CD14-positive monocyte (primary cell): ENCODE results near the gene CHN1. TPM values are rescaled to one million over a fixed set of nuclear protein-coding genes. Genes with fewer than 3 reads are reported as not detected.

Experiments
- DNase-seq, 3 donors: peaks; one replicate each; pipeline ENCODE4 v3.0.0-alpha.2; 2011 to 2022
- H2AFZ ChIP-seq: 2 replicates; pipeline ENCODE4 v1.6.0; 2012; ENCODE audit warnings: mild to moderate bottlenecking, low read depth, low read length, inconsistent platforms; ENCODE audit not compliant: insufficient read depth, poor library complexity, severe bottlenecking
- H3K27ac ChIP-seq, 2 donors: 1 replicate in 1 of 2; 2 replicates in 1 of 2; pipeline ENCODE4 v1.5.1; 2012 to 2013; ENCODE audit warnings: low read length in 2 of 2, control low read depth in 1 of 2, inconsistent platforms in 1 of 2, low read depth in 1 of 2, mild to moderate bottlenecking in 1 of 2
- H3K27me3 ChIP-seq, 2 donors: one replicate each; pipeline versions ENCODE4 v1.6.0 to v1.6.1; 2011 to 2013; ENCODE audit warnings: low read length in 2 of 2; ENCODE audit not compliant: control insufficient read depth in 2 of 2, insufficient read depth in 2 of 2
- H3K36me3 ChIP-seq, 2 donors: replicated peaks in 1 of 2; 1 replicate in 1 of 2; 2 replicates in 1 of 2; pipeline versions ENCODE4 v1.5.1 to v1.6.1; 2012 to 2013; ENCODE audit warnings: low read length in 2 of 2, control low read depth in 1 of 2, inconsistent platforms in 1 of 2, mild to moderate bottlenecking in 1 of 2; ENCODE audit not compliant: insufficient read depth in 2 of 2, control insufficient read depth in 1 of 2
- H3K4me1 ChIP-seq, 2 donors: 1 replicate in 1 of 2; 2 replicates in 1 of 2; pipeline versions ENCODE4 v1.5.1 to v1.6.1; 2012 to 2013; ENCODE audit warnings: low read length in 2 of 2, control low read depth in 1 of 2, inconsistent platforms in 1 of 2, mild to moderate bottlenecking in 1 of 2, moderate library complexity in 1 of 2; ENCODE audit not compliant: insufficient read depth in 2 of 2, control insufficient read depth in 1 of 2
- H3K4me2 ChIP-seq: replicated peaks from 2 replicates; pipeline ENCODE3; 2012; ENCODE audit warnings: low read length, moderate library complexity, mild to moderate bottlenecking; ENCODE audit not compliant: poor library complexity, severe bottlenecking; ENCODE audit errors: extremely low read depth
- H3K4me3 ChIP-seq, 3 experiments: fragments of 200-600 bp in 1 of 3; sonication (generic) in 1 of 3; replicated peaks in 1 of 3; 1 replicate in 2 of 3; 2 replicates in 1 of 3; pipeline ENCODE4 v1.5.1; 2011 to 2013; ENCODE audit warnings: low read length in 3 of 3, mild to moderate bottlenecking in 3 of 3, control low read depth in 2 of 3, low read depth in 2 of 3, inconsistent platforms in 1 of 3, moderate library complexity in 1 of 3
- H3K79me2 ChIP-seq: 2 replicates; pipeline ENCODE4 v1.6.0; 2012; ENCODE audit warnings: mild to moderate bottlenecking, control low read depth, inconsistent platforms, low read length, moderate library complexity; ENCODE audit not compliant: insufficient read depth
- H3K9ac ChIP-seq: 2 replicates; pipeline ENCODE4 v1.6.0; 2017; ENCODE audit warnings: low read length, mild to moderate bottlenecking; ENCODE audit not compliant: insufficient read depth, poor library complexity, severe bottlenecking
- H3K9me3 ChIP-seq, 2 donors: replicated peaks in 1 of 2; 1 replicate in 1 of 2; 2 replicates in 1 of 2; pipeline versions ENCODE4 v1.5.1 to v1.6.1; 2012 to 2013; ENCODE audit warnings: low read length in 2 of 2, control low read depth in 1 of 2; ENCODE audit not compliant: control insufficient read depth in 1 of 2, insufficient read depth in 1 of 2
- H4K20me1 ChIP-seq: 2 replicates; pipeline ENCODE4 v1.6.0; 2012; ENCODE audit warnings: mild to moderate bottlenecking, low read length, control low read depth, moderate library complexity; ENCODE audit not compliant: insufficient read depth
- H3K27ac Mint-ChIP-seq, 7 donors: one replicate each; pipeline ENCODE4 v1.8.0; 2020; ENCODE audit warnings: mild to moderate bottlenecking in 7 of 7, mixed read lengths in 7 of 7, moderate library complexity in 6 of 7, inconsistent platforms in 2 of 7
- H3K27me3 Mint-ChIP-seq, 3 donors: one replicate each; pipeline ENCODE4 v1.8.0; 2021 to 2022; ENCODE audit warnings: low read depth in 3 of 3, mild to moderate bottlenecking in 3 of 3, mixed read lengths in 3 of 3, moderate library complexity in 3 of 3, inconsistent platforms in 1 of 3
- H3K36me3 Mint-ChIP-seq, 2 donors: one replicate each; pipeline ENCODE4 v1.8.0; 2020; ENCODE audit warnings: mixed read lengths in 2 of 2, inconsistent platforms in 1 of 2, mild to moderate bottlenecking in 1 of 2
- H3K4me1 Mint-ChIP-seq: one replicate; pipeline ENCODE4 v1.8.0; 2020; ENCODE audit warnings: mild to moderate bottlenecking, mixed read lengths
- H3K4me3 Mint-ChIP-seq, 2 donors: one replicate each; pipeline ENCODE4 v1.8.0; 2020; ENCODE audit warnings: mild to moderate bottlenecking in 2 of 2, mixed read lengths in 2 of 2, moderate library complexity in 1 of 2
- H3K9me3 Mint-ChIP-seq, 7 donors: one replicate each; pipeline ENCODE4 v1.8.0; 2020 to 2022; ENCODE audit warnings: mixed read lengths in 7 of 7, mild to moderate bottlenecking in 6 of 7, moderate library complexity in 6 of 7, inconsistent platforms in 2 of 7
- WGBS: methylation state at CpG from one replicate; pipeline ENCODE4 v1.1.5; 2013; ENCODE audit warnings: missing lambda C conversion rate; ENCODE audit not compliant: insufficient coverage; 5-methylcytosine and 5-hydroxymethylcytosine counted together
- intact Hi-C, 2 donors: fragments of 100-400 bp; cut with micrococcal nuclease; formaldehyde crosslinking; loops; one replicate each; pipeline versions ENCODE4 v1.15.0 to v1.15.1; 2023
- polyA plus RNA-seq, 3 donors: library from polyadenylated mRNA; depleted of rRNA in 1 of 3; unstranded in 2 of 3; stranded (reverse) in 1 of 3; fragments of 300-500 nt in 2 of 3; fragments of >200 nt in 1 of 3; fragmentation: Illumina TruSeq in 2 of 3; gene quantifications; 1 replicate in 2 of 3; 2 replicates in 1 of 3; pipeline ENCODE4 v1.2.3, GENCODE V29; 2012 to 2021
- TF ChIP-seq, protein P1 (sequence below): fragments of 200-600 bp; IDR thresholded peaks from one replicate; pipeline ENCODE4 v1.8.0; 2022; ENCODE audit warnings: antibody characterized with exemption, mild to moderate bottlenecking

Gene CHN1
- polyA plus RNA-seq, 3 donors: 0.36 TPM; not detected in 2

DNA sequence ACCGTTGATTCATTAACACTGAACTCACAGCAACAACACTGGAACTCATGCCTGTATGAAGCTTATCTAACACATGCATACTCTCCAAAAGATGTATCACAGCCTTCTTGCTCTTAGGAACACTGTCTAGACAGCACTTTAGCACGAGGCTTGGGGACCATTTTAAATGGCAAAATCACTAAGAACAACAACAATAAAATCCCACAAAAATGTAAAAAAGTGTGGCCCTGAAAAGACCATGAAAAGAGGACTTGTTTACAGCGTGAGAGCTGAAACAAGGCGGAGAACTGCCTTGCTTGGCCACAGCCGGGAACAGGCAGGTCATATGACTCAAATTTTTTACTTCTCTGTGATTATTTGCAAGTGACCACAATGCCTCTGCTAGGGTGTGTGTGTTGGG lies 48.1 kb downstream of the CHN1 start:
- Histone ChIP-seq H3K79me2 (no peaks in the 10 kb centered on the region), H3K36me3 (no peaks in the 10 kb centered on the region), H3K4me3 (no peak overlapping the region), H3K27me3 (no peaks in the 10 kb centered on the region), H3K9ac (no peak overlapping the region), H3K4me2 (no peak overlapping the region), H3K4me1 (no peaks in the 10 kb centered on the region), H2AFZ (no peak overlapping the region), H3K9me3 (no peaks in the 10 kb centered on the region), H3K27ac (no peak overlapping the region), H4K20me1 (no peaks in the 10 kb centered on the region)
- intact Hi-C loops: no loop called here
- DNase-seq: no peak
- Mint-ChIP-seq H3K9me3 (peaks cover 0 to 9% (median 0%) of the 10 kb centered on the region in 7 donors), H3K27me3 (peaks cover 5 to 20% (median 12%) of the 10 kb centered on the region in 3 donors), H3K27ac (no peak overlapping the region), H3K4me1 (no peaks in the 10 kb centered on the region), H3K36me3 (no peaks in the 10 kb centered on the region), H3K4me3 (no peak overlapping the region)
- 91% methylated on average over 4 of the region's 5 CpGs for WGBS
- TF ChIP-seq, protein P1, sequence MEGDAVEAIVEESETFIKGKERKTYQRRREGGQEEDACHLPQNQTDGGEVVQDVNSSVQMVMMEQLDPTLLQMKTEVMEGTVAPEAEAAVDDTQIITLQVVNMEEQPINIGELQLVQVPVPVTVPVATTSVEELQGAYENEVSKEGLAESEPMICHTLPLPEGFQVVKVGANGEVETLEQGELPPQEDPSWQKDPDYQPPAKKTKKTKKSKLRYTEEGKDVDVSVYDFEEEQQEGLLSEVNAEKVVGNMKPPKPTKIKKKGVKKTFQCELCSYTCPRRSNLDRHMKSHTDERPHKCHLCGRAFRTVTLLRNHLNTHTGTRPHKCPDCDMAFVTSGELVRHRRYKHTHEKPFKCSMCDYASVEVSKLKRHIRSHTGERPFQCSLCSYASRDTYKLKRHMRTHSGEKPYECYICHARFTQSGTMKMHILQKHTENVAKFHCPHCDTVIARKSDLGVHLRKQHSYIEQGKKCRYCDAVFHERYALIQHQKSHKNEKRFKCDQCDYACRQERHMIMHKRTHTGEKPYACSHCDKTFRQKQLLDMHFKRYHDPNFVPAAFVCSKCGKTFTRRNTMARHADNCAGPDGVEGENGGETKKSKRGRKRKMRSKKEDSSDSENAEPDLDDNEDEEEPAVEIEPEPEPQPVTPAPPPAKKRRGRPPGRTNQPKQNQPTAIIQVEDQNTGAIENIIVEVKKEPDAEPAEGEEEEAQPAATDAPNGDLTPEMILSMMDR: no peak

DNA sequence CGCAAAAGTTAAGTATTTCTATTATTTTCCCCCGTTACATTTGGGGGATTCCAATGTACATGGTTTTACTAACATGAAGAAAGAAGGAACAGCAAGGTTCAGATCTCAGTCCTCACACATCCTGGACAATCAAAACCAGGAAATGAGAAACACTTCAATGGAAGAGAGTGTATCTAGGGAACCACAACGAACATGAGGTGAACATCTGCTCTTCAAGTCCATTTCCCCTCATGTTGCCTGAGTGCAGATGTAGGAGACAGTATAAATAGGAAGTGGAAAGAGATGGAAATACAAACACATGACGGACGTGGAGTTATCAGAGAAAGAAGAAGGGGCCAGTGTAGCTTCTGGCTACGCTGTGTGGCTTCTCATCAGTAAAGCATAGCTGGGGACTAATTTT lies 52.6 kb downstream of the CHN1 start:
- H3K9me3 Mint-ChIP-seq: peaks cover 0 to 6% (median 0%) of the 10 kb centered on the region in 7 donors
- no peaks in the 10 kb centered on the region for H3K27me3 ChIP-seq
- no peak for DNase-seq
- H3K9me3 ChIP-seq: no peaks in the 10 kb centered on the region
- TF ChIP-seq, protein P1: no peak
- H3K9ac ChIP-seq: no peak overlapping the region
- no peaks in the 10 kb centered on the region for H3K36me3 ChIP-seq
- no peaks in the 10 kb centered on the region for H4K20me1 ChIP-seq
- H3K27ac ChIP-seq: no peak overlapping the region
- 39% methylated on average over 3 of the region's 6 CpGs for WGBS
- H3K4me3 Mint-ChIP-seq: no peak overlapping the region
- H3K27ac Mint-ChIP-seq: peak overlapping the region in 1 of 7 donors; percentile 50
- H3K27me3 Mint-ChIP-seq: peaks cover 8 to 15% (median 12%) of the 10 kb centered on the region in 3 donors
- intact Hi-C loops: no loop called here
- H3K36me3 Mint-ChIP-seq: no peaks in the 10 kb centered on the region
- no peaks in the 10 kb centered on the region for H3K4me1 Mint-ChIP-seq
- no peaks in the 10 kb centered on the region for H3K79me2 ChIP-seq
- H3K4me2 ChIP-seq: no peak overlapping the region
- H3K4me1 ChIP-seq: no peaks in the 10 kb centered on the region
- H2AFZ ChIP-seq: no peak overlapping the region
- no peak overlapping the region for H3K4me3 ChIP-seq
